COLO829 (cell line): ENCODE data around the gene LYPD1.

Experiments
- DNase-seq: peaks from one replicate; pipeline ENCODE4 v3.0.0; 2012; ENCODE audit warnings: low spot score

Gene LYPD1

GRCh38 chr2:132668189-132668823, 1.7 kb downstream of the LYPD1 start:
- DNase-seq = no peak

- DNase-seq = no peak
These were observed 2.3 kb downstream of the LYPD1 start for GRCh38 chr2:132667706-132668105.

- DNase-seq = no peak
These were observed 4.4 kb downstream of the LYPD1 start for GRCh38 chr2:132665401-132666140.

GRCh38 chr2:132664096-132664495, 5.9 kb downstream of the LYPD1 start:
- no peak for DNase-seq

- no peak for DNase-seq
These were observed 7.3 kb downstream of the LYPD1 start for GRCh38 chr2:132662732-132663131.

GRCh38 chr2:132659331-132659730, 10.7 kb downstream of the LYPD1 start:
- no peak for DNase-seq

GRCh38 chr2:132656266-132656975, 13.6 kb downstream of the LYPD1 start:
- DNase-seq = no peak

GRCh38 chr2:132654968-132655367, 15.0 kb downstream of the LYPD1 start:
- no peak for DNase-seq

GRCh38 chr2:132654335-132654734, 15.7 kb downstream of the LYPD1 start:
- no peak for DNase-seq

GRCh38 chr2:132652474-132652873, 17.5 kb downstream of the LYPD1 start:
- DNase-seq = no peak

GRCh38 chr2:132651115-132652045, 18.6 kb downstream of the LYPD1 start:
- peak; percentile 76 for DNase-seq

- no peak for DNase-seq
These were observed 23.4 kb downstream of the LYPD1 start for GRCh38 chr2:132646540-132647108.

- no peak for DNase-seq
These were observed 24.1 kb downstream of the LYPD1 start for GRCh38 chr2:132645722-132646539.

- DNase-seq = no peak
These were observed 24.8 kb downstream of the LYPD1 start for GRCh38 chr2:132645176-132645575.

GRCh38 chr2:132642415-132642814, 27.6 kb downstream of the LYPD1 start:
- no peak for DNase-seq

GRCh38 chr2:132641819-132642218, 28.2 kb downstream of the LYPD1 start:
- DNase-seq = no peak

- DNase-seq = no peak
These were observed 29.9 kb downstream of the LYPD1 start for GRCh38 chr2:132640116-132640515.

GRCh38 chr2:132638313-132639040, 31.5 kb downstream of the LYPD1 start:
- no peak for DNase-seq

GRCh38 chr2:132636346-132636745, 33.7 kb downstream of the LYPD1 start:
- DNase-seq = no peak

GRCh38 chr2:132633635-132634034, 36.4 kb downstream of the LYPD1 start:
- DNase-seq = no peak
